K562 (cell line): ENCODE results near the gene CFL1. TPM values are rescaled to one million over a fixed set of nuclear protein-coding genes. Genes with fewer than 3 reads are reported as not detected.

Experiments used
- BRCA1 ChIP-seq, 2 experiments: fragments of 450-650 bp in 1 of 2; sonication (generic) in 1 of 2; formaldehyde crosslinking in 1 of 2; IDR thresholded peaks; 2 replicates each; pipeline versions ENCODE4 v1.5.0 to v1.6.1; 2017 to 2020; ENCODE audit warnings: mild to moderate bottlenecking in 1 of 2, missing genetic modification reagents in 1 of 2
- ETV5 ChIP-seq: sonication (generic); formaldehyde crosslinking; IDR thresholded peaks from 2 replicates; pipeline ENCODE4 v1.4.0; 2020; ENCODE audit warnings: low read depth, mild to moderate bottlenecking, missing genetic modification reagents
- FOXJ2 ChIP-seq: fragments of 200-800 bp; sonication (Bioruptor generic); IDR thresholded peaks from 2 replicates; pipeline ENCODE4 v1.6.1; 2016; ENCODE audit warnings: missing genetic modification characterization, missing compliant biosample characterization
- HDGF ChIP-seq: fragments of 450-650 bp; IDR thresholded peaks from 2 replicates; pipeline ENCODE4 v1.6.1; 2016
- HNRNPUL1 ChIP-seq: fragments of 200-400 bp; formaldehyde crosslinking; IDR thresholded peaks from 2 replicates; pipeline ENCODE4 v1.6.1; 2017; ENCODE audit warnings: low read length
- MAFK ChIP-seq: IDR thresholded peaks from 2 replicates; pipeline ENCODE4 v1.6.1; 2011; ENCODE audit warnings: low read length, improper control_type of control experiment
- MAZ ChIP-seq, 2 experiments: fragments of 450-650 bp in 1 of 2; sonication (generic) in 1 of 2; formaldehyde crosslinking; IDR thresholded peaks in 1 of 2; conservative IDR thresholded peaks in 1 of 2; 2 replicates each; pipeline versions ENCODE4 v1.4.0 to v1.5.0; 2020; ENCODE audit warnings: mild to moderate bottlenecking in 1 of 2, missing genetic modification reagents in 1 of 2
- MBD2 ChIP-seq: sonication (generic); IDR thresholded peaks from 2 replicates; pipeline ENCODE4 v1.6.1; 2016; ENCODE audit warnings: low read depth, borderline replicate concordance
- MCM2 ChIP-seq: fragments of 450-650 bp; IDR thresholded peaks from 2 replicates; pipeline ENCODE4 v1.6.1; 2017; ENCODE audit warnings: low read depth, mild to moderate bottlenecking
- NBN ChIP-seq: fragments of 450-650 bp; IDR thresholded peaks from 2 replicates; pipeline ENCODE4 v1.6.1; 2016; ENCODE audit warnings: low read depth, mild to moderate bottlenecking
- PHB2 ChIP-seq: fragments of 450-650 bp; IDR thresholded peaks from 2 replicates; pipeline ENCODE4 v1.6.1; 2017; ENCODE audit warnings: low read depth
- RB1 ChIP-seq: fragments of 450-650 bp; IDR thresholded peaks from 2 replicates; pipeline ENCODE4 v1.6.1; 2017; ENCODE audit warnings: low read depth, mild to moderate bottlenecking
- RBM34 ChIP-seq: fragments of 200-400 bp; formaldehyde crosslinking; IDR thresholded peaks from 2 replicates; pipeline ENCODE4 v1.6.1; 2018; ENCODE audit warnings: low read length, borderline replicate concordance; ENCODE audit not compliant: insufficient read depth
- SAFB ChIP-seq: fragments of 200-400 bp; formaldehyde crosslinking; IDR thresholded peaks from 2 replicates; pipeline ENCODE4 v1.6.1; 2017; ENCODE audit warnings: low read depth, low read length, borderline replicate concordance
- SIN3B ChIP-seq: fragments of 450-650 bp; IDR thresholded peaks from 2 replicates; pipeline ENCODE4 v1.6.1; 2017; ENCODE audit warnings: low read depth, mild to moderate bottlenecking, moderate library complexity
- STAG1 ChIP-seq: sonication (generic); formaldehyde crosslinking; IDR thresholded peaks from 2 replicates; pipeline ENCODE4 v1.5.0; 2020; ENCODE audit warnings: missing genetic modification reagents, borderline replicate concordance
- TCFL5 ChIP-seq: fragments of 250-450 bp; sonication (Bioruptor Pico); conservative IDR thresholded peaks from 2 replicates; pipeline ENCODE4 v1.6.1; 2021; ENCODE audit warnings: mild to moderate bottlenecking, moderate library complexity, matching md5 sums
- TOE1 ChIP-seq, 2 experiments: fragments of 450-650 bp in 1 of 2; sonication (generic) in 1 of 2; formaldehyde crosslinking in 1 of 2; IDR thresholded peaks; 2 replicates each; pipeline versions ENCODE4 v1.7.1 to v1.8.0; 2016 to 2022; ENCODE audit warnings: borderline replicate concordance in 2 of 2, mild to moderate bottlenecking in 2 of 2, antibody characterized with exemption in 1 of 2, inconsistent platforms in 1 of 2, low read depth in 1 of 2, missing genetic modification reagents in 1 of 2, moderate library complexity in 1 of 2
- ZBTB7A ChIP-seq: IDR thresholded peaks from 2 replicates; pipeline ENCODE4 v1.6.1; 2011; ENCODE audit warnings: low read depth, mild to moderate bottlenecking, low read length, moderate library complexity, borderline replicate concordance; ENCODE audit not compliant: control insufficient read depth
- ZFX ChIP-seq: sonication (generic); formaldehyde crosslinking; IDR thresholded peaks from 2 replicates; pipeline ENCODE4 v1.8.0; 2022; ENCODE audit warnings: mild to moderate bottlenecking, missing genetic modification reagents, moderate library complexity
- ZKSCAN1 ChIP-seq: fragments of 150-350 bp; IDR thresholded peaks from 2 replicates; pipeline ENCODE4 v1.6.1; 2016; ENCODE audit warnings: low read depth, low read length
- ZNF12 ChIP-seq: sonication (generic); formaldehyde crosslinking; IDR thresholded peaks from 2 replicates; pipeline ENCODE4 v1.4.0; 2020; ENCODE audit warnings: mild to moderate bottlenecking, missing genetic modification reagents
- ZNF311 ChIP-seq: fragments of 250-450 bp; sonication (Bioruptor Pico); IDR thresholded peaks from 2 replicates; pipeline ENCODE4 v1.4.0; 2020; ENCODE audit warnings: mild to moderate bottlenecking, moderate library complexity
- ZNF79 ChIP-seq: fragments of 250-450 bp; sonication (Bioruptor Pico); IDR thresholded peaks from 2 replicates; pipeline ENCODE4 v1.4.0; 2020; ENCODE audit warnings: low read depth, mild to moderate bottlenecking, moderate library complexity
- polyA plus RNA-seq, 8 experiments: library from polyadenylated mRNA; depleted of rRNA in 4 of 8; stranded (reverse) in 5 of 8; unstranded in 3 of 8; fragments of >200 nt; fragmentation: Nextera tagmentation in 2 of 8; fragmentation: Illumina TruSeq in 1 of 8; extraction: Ambion mirVana in 2 of 8; extraction: Trizol in 1 of 8; gene quantifications; 2 replicates each; pipeline versions ENCODE4 v1.2.1 to v1.2.3, GENCODE V29; 2011 to 2014; ENCODE audit warnings: inconsistent platforms in 1 of 8, missing spikeins in 1 of 8
- total RNA-seq, 7 experiments: library from RNA; depleted of rRNA in 6 of 7; stranded (reverse); fragments of >200 nt in 6 of 7; fragmentation: Illumina TruSeq in 2 of 7; extraction: Trizol in 2 of 7; gene quantifications; 2 replicates each; pipeline versions ENCODE4 v1.2.1 to v1.2.3, GENCODE V29; 2011 to 2021; ENCODE audit warnings: low replicate concordance in 1 of 7
- TF ChIP-seq, protein P1 (sequence below): fragments of 250-450 bp; sonication (Bioruptor Pico); IDR thresholded peaks from 2 replicates; pipeline ENCODE4 v1.9.0; 2021; ENCODE audit warnings: mild to moderate bottlenecking
- TF ChIP-seq, protein P2 (sequence below), 2 experiments: fragments of 450-650 bp; IDR thresholded peaks; 2 replicates each; pipeline ENCODE4 v1.6.1; 2016
- TF ChIP-seq, protein P3 (sequence below): fragments of 450-650 bp; IDR thresholded peaks from 2 replicates; pipeline ENCODE4 v1.6.1; 2016; ENCODE audit warnings: low read depth, mild to moderate bottlenecking, moderate library complexity
- TF ChIP-seq, protein P4 (sequence below): fragments of 450-650 bp; formaldehyde crosslinking; IDR thresholded peaks from 2 replicates; pipeline ENCODE4 v1.4.0; 2022; ENCODE audit warnings: missing genetic modification characterization

CFL1 gene
- total and polyA plus RNA-seq, 9 of the 15 experiments (the other 6 are each of a cell fraction or from before 2014, with no cell fraction given): 105 to 1,101 (median 859) TPM

DNA sequence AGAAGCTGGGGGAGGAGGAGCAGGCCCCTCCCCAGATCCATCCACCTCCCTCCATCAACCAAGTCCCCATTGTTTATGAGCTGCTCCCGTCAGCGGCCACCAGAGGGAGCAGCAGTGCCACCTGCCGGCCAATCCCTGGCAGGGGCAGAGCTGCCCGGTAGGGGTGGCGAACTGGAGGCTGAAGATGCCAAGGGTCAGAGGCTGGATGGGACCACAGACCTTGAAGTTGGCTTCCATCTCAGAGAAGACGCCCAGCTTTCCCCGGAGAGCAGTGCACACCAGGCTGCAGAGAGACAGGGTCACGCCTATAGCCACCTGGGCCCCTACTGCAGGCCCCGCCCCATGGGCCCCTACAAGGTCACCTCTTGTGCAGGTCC lies 26.7 kb upstream of the CFL1 start (continued):
- TF ChIP-seq, protein P1, sequence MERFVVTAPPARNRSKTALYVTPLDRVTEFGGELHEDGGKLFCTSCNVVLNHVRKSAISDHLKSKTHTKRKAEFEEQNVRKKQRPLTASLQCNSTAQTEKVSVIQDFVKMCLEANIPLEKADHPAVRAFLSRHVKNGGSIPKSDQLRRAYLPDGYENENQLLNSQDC (CRISPR knock-in tag): no peak
- TF ChIP-seq FOXJ2 (tag) (no peak), HNRNPUL1 (no peak), MBD2 (no peak), ETV5 (CRISPR knock-in tag) (0 out of 2 replicates have a peak, but pooled peaks have one; percentile 28), ZKSCAN1 (0 out of 2 replicates have a peak, but pooled peaks have one; percentile 28), BRCA1 (IDR thresholded peaks at IDR 0.05) (no peak), BRCA1 (CRISPR knock-in tag; IDR thresholded peaks at IDR 0.05) (no peak), ZFX (CRISPR knock-in tag) (no peak), MAFK (no peak), ZNF12 (no peak), SAFB (no peak), MAZ (CRISPR knock-in tag; conservative IDR thresholded peaks at IDR 0.05 in 1 of 2, IDR thresholded peaks at IDR 0.05 in 1 of 2) (peak; percentile 73 to 92; a peak in 3 of 4 replicates), STAG1 (CRISPR knock-in tag) (peak; percentile 84), TCFL5 (no peak), HDGF (peak; percentile 51; the same call in 1 of the 2 replicates), PHB2 (no peak), ZNF311 (no peak), TOE1 (IDR thresholded peaks at IDR 0.05; ENCODE audit: borderline replicate concordance) (no peak), TOE1 (CRISPR knock-in tag; IDR thresholded peaks at IDR 0.05; ENCODE audit: borderline replicate concordance, low read depth) (no peak), ZNF79 (CRISPR knock-in tag) (no peak), NBN (0 out of 2 replicates have a peak, but pooled peaks have one; percentile 44), SIN3B (peak; percentile 44; the same call in 1 of the 2 replicates), RBM34 (no peak), ZBTB7A (peak; percentile 38; the same call in 1 of the 2 replicates), RB1 (peak; percentile 81), MCM2 (no peak)
- TF ChIP-seq, protein P2, sequence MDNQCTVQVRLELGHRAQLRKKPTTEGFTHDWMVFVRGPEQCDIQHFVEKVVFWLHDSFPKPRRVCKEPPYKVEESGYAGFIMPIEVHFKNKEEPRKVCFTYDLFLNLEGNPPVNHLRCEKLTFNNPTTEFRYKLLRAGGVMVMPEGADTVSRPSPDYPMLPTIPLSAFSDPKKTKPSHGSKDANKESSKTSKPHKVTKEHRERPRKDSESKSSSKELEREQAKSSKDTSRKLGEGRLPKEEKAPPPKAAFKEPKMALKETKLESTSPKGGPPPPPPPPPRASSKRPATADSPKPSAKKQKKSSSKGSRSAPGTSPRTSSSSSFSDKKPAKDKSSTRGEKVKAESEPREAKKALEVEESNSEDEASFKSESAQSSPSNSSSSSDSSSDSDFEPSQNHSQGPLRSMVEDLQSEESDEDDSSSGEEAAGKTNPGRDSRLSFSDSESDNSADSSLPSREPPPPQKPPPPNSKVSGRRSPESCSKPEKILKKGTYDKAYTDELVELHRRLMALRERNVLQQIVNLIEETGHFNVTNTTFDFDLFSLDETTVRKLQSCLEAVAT (IDR thresholded peaks at IDR 0.05): peak in 1 of 2 experiments; percentile 92; a peak in 2 of 4 replicates
- TF ChIP-seq, protein P3, sequence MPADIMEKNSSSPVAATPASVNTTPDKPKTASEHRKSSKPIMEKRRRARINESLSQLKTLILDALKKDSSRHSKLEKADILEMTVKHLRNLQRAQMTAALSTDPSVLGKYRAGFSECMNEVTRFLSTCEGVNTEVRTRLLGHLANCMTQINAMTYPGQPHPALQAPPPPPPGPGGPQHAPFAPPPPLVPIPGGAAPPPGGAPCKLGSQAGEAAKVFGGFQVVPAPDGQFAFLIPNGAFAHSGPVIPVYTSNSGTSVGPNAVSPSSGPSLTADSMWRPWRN: no peak
- TF ChIP-seq, protein P4, sequence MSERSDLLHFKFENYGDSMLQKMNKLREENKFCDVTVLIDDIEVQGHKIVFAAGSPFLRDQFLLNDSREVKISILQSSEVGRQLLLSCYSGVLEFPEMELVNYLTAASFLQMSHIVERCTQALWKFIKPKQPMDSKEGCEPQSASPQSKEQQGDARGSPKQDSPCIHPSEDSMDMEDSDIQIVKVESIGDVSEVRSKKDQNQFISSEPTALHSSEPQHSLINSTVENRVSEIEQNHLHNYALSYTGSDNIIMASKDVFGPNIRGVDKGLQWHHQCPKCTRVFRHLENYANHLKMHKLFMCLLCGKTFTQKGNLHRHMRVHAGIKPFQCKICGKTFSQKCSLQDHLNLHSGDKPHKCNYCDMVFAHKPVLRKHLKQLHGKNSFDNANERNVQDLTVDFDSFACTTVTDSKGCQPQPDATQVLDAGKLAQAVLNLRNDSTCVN (CRISPR knock-in tag): no peak
